ENCODE measurements around the gene GALNT10. TPM values are rescaled to one million over a fixed set of nuclear protein-coding genes. Genes with fewer than 3 reads are reported as not detected.

Gene GALNT10
- total and polyA plus RNA-seq, 2 of the 8 experiments (the other 6 are each of a cell fraction or from before 2014, with no cell fraction given), result 4.6 to 15.5 TPM

GRCh38 chr5:154260224-154260927 lies 69.8 kb downstream of the GALNT10 start:
- Histone ChIP-seq H3K4ac (replicated peaks; ENCODE audit: insufficient read length, low read depth, low read length) (no peak overlapping the region), H3K9me3 (ENCODE audit: insufficient read depth in 2 of 2, low read depth in 1 of 2, low read length in 1 of 2) (no peaks in the 10 kb centered on the region), H3K79me1 (ENCODE audit: low read depth, low read length) (no peaks in the 10 kb centered on the region), H4K91ac (replicated peaks; ENCODE audit: insufficient read length, low read length) (no peak overlapping the region), H3K23ac (ENCODE audit: insufficient read length) (no peak overlapping the region), H3K4me1 (replicated peaks in 1 of 4; ENCODE audit: control insufficient read depth in 3 of 4, insufficient read depth in 4 of 4, low read length in 3 of 4) (peaks cover 0 to 15% (median 11%) of the 10 kb centered on the region in 4 experiments; a peak in 3 of 7 replicates), H3K27ac (ENCODE audit: low read depth, low read length) (no peak overlapping the region), H3K4me3 (ENCODE audit: extremely low read depth in 1 of 4, insufficient read depth in 2 of 4, low read depth in 3 of 4, low read length in 4 of 4) (no peak overlapping the region), H4K8ac (ENCODE audit: extremely low read depth, insufficient read depth, low read length) (no peak overlapping the region), H3K79me2 (ENCODE audit: control insufficient read depth in 1 of 2, insufficient read depth in 2 of 2, low read length in 2 of 2) (no peaks in the 10 kb centered on the region), H4K20me1 (replicated peaks in 1 of 2; ENCODE audit: control insufficient read depth in 1 of 2, insufficient read depth in 2 of 2, low read length in 2 of 2) (no peaks in the 10 kb centered on the region), H3K14ac (ENCODE audit: insufficient read length) (no peak overlapping the region), H2BK5ac (ENCODE audit: low read depth, low read length) (no peak overlapping the region), H3K9ac (replicated peaks in 1 of 4; ENCODE audit: extremely low read depth in 1 of 4, low read depth in 3 of 4, low read length in 3 of 4) (no peak overlapping the region), H3K18ac (ENCODE audit: extremely low read depth, low read length) (no peak overlapping the region), H3K27me3 (replicated peaks in 1 of 4; ENCODE audit: control insufficient read depth in 3 of 4, extremely low read depth in 1 of 4, insufficient read depth in 3 of 4, low read length in 3 of 4) (no peaks in the 10 kb centered on the region), H2AK5ac (ENCODE audit: low read depth, low read length) (no peak overlapping the region), H3K23me2 (ENCODE audit: low read depth, low read length) (no peaks in the 10 kb centered on the region), H2BK20ac (ENCODE audit: low read length) (no peak overlapping the region), H3K36me3 (ENCODE audit: control insufficient read depth in 2 of 4, insufficient read depth in 4 of 4, low read length in 3 of 4) (no peaks in the 10 kb centered on the region), H4K5ac (ENCODE audit: insufficient read length, low read depth, low read length) (no peak overlapping the region), H3K4me2 (ENCODE audit: insufficient read depth in 1 of 2, low read depth in 2 of 2, low read length in 2 of 2) (no peak overlapping the region), H2BK120ac (replicated peaks; ENCODE audit: low read depth, low read length) (no peak overlapping the region), H3K56ac (replicated peaks; ENCODE audit: insufficient read length, low read depth, low read length) (no peak overlapping the region), H2BK15ac (ENCODE audit: low read length) (no peak overlapping the region), H2BK12ac (ENCODE audit: low read depth, low read length) (no peak overlapping the region), H2AFZ (ENCODE audit: low read length) (no peak overlapping the region)
- WGBS, 2 experiments (ENCODE audit: extremely low coverage in 1 of 2, insufficient coverage in 1 of 2, insufficient read length in 1 of 2, insufficient replicate concordance in 2 of 2, low coverage in 1 of 2, low lambda C conversion rate in 2 of 2, missing lambda C conversion rate in 1 of 2), result 49% methylated on average over 6 of the region's 6 CpGs; no CpG with 5 or more reads in 1 of the 2 experiments
- FAIRE-seq, result no peak
- TF ChIP-seq JUND (IDR thresholded peaks at IDR 0.05; ENCODE audit: low read length), result no peak
- TF ChIP-seq HDAC2 (IDR thresholded peaks at IDR 0.05; ENCODE audit: borderline replicate concordance in 1 of 2, low read depth in 2 of 2, low read length in 2 of 2), result 0 out of 4 replicates have a peak, but pooled peaks of 1 of the 2 experiments have one; percentile 42
- POLR2A ChIA-PET (ENCODE audit: partially characterized antibody), result no interaction called here
- CTCF ChIA-PET (ENCODE audit: partially characterized antibody), result no interaction called here
- DNase-seq (ENCODE audit: low read depth in 1 of 2, low spot score in 2 of 2), result no peak
